GM18505 (cell line): ENCODE data around the gene ALX3.

Experiments
- ATAC-seq: cut with Tn5 transposase; IDR thresholded peaks from one replicate; pipeline ENCODE4 v1.9.1; 2021; ENCODE audit not compliant: unreplicated experiment
- POLR2A ChIP-seq: IDR thresholded peaks from 4 replicates; pipeline ENCODE4 v1.6.1; 2011; ENCODE audit warnings: borderline replicate concordance; ENCODE audit not compliant: insufficient read depth, insufficient read length; ENCODE audit errors: extremely low read depth

ALX3 gene

DNA sequence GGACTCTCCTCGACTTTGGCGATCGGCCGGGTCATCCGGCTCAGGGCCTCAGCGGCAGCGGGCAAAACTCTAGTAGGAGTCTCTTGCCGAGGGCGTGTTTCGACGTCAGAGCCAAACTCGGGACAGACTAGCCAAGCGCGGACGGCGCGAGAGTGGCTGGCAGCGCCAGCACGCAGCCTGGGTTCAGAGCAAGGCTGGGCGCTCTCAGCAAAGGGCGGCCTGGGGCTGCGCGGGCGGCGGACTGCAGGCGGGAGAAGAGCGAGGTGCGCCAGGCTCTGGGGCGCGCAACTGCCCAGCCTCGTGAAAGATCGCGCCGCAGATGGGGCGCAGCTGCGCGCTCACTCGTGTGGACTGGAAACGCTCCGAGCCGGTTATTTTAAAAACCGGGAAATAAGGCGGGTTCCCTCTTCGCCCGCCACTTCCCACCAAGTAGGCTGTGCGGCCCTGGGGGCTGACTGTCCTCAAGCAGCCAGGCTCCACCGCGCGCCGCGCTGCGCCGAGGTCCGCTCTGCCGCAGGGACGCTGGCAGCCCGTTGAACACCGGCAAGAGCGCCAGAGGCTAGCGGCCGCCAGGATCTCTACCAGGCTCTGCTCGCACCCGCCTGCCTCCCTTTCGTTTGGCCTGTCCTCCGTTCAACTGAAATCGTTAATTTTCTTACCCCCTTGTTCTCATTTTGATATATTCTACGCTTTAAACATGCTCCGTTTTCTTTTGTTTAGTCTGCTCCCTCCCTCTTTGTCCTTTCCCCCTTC lies 2.4 kb downstream of the ALX3 start:
- no peak for TF ChIP-seq POLR2A

DNA sequence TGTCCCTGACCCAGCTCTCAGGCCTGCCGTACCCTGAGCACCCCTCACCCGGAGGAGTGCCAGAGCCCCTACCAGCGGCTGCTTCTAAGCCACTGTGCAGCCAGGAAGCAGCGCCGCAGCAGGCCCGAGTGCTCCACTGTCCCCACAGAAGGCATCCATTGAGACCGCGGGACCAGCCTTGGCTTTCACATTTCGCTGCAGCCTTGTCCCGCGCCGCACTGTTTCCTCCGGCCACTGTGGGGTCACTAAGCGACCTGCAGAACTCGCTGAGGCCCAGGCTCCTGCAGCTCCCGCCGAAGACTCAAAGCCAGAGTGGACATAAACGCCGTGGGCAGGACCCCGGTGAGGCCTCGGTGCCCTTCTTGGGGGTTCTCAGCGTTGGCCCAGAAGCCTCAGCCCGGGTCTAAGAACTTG lies 3.0 kb downstream of the ALX3 start:
- no peak for TF ChIP-seq POLR2A
- ATAC-seq, result no peak

More for the DNA sequence above, 2.4 kb downstream of the ALX3 start:
- ATAC-seq, result no peak

GRCh38 chr1:110065841-110066240 lies 4.6 kb downstream of the ALX3 start:
- no peak for TF ChIP-seq POLR2A
- ATAC-seq, result no peak

DNA sequence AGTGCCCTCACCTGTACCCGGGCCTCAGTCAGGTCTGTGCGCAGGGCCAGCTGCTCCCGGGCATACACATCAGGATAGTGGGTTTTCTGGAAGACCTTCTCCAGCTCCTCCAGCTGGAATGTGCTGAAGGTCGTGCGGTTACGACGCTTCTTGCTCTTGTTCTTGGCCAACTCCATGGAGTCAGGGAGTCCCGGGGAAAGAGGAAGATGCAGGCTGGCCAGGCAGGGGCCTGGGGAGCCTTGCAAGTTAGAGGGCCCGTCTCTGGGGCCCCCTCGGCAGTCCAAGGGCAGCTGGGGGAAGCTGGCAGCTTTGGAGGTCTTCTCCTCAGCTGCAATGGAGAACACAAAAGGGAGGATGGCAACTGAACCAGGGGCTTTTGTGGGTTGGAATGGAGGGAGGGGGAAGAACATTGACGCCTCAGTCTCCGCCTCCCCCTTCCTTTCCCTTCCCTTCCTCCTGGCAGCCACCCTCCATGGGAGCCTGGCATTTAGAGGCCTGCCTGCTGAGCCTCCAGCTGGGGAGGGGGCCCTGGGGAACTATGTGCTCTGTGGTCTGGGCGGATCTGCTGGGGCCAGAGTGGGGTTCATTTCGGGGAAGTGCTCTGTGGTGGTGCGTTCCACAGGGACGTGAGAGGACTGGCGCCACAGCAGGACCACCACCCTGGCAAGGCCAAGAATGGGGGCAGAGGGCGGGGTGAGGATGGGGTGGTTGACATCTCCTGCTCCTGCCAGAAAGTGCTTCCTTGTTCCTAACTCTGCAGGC lies 5.7 kb downstream of the ALX3 start:
- TF ChIP-seq POLR2A, result no peak
- ATAC-seq, result no peak

DNA sequence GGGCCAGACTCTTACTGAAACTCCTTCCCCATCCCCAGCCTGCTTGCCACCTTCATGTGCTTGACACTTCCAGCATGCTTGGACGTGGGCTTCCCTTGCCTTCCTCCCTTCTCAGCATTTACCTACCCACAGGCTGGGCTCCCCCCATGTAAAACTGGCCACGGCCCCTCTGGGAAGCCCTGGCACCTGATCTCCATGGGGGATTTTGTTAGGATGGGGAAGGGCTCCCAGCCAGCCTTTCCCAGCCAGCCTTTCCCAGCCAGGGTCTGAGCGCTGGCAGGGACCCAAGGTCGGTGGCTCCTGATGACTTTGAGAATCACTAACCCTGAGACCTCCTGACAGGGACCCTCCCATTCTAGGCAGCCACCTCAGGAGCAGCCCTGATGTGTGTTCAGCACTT lies 6.7 kb downstream of the ALX3 start:
- TF ChIP-seq POLR2A, result no peak
- no peak for ATAC-seq

DNA sequence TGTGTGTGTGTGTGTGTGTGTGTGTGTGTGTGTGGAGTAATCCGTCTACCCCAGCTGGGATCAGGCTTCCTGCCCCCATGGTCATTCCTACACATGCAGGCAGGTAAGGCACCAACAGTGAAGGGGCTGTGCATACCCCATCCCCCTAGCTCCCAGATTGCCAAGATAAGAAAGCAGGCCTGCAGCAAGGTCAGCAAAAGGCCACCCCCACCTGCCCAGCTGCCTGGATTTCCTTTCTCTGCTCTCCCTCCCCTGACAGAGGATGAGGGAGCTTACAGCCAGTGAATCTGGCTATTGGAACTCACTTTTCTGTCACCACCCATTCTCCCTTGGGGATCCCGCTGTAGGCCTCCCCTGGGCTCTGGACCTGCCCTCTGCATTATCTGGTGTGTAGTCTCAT lies 7.9 kb downstream of the ALX3 start:
- no peak for TF ChIP-seq POLR2A
- no peak for ATAC-seq

DNA sequence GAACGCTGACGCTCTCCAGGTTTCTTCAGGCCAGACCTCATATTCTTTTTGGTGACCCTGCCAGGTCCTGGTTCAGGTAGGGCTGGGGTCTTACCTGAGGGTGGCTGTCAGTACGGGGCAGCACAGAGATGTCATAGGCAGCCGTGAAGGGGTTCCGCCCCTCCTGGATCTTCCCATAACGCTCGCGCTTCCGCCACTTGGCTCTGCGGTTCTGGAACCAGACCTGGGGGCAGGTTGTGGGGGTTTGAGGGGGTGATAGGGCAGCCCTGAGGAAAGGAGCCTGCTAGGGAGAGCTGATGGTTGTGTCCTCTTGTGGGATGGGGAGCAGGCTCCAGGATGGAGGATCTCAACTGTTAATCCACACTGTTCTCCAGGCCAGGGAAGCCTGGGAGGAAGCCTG lies 9.1 kb downstream of the ALX3 start:
- no peak for TF ChIP-seq POLR2A
- ATAC-seq, result no peak

GRCh38 chr1:110060662-110061060 lies 9.8 kb downstream of the ALX3 start:
- ATAC-seq, result no peak
- TF ChIP-seq POLR2A, result no peak

GRCh38 chr1:110060034-110060661 lies 10.3 kb downstream of the ALX3 start:
- peak; percentile 15 for TF ChIP-seq POLR2A
- no peak for ATAC-seq

GRCh38 chr1:110059133-110059863 lies 11.2 kb downstream of the ALX3 start:
- ATAC-seq, result no peak
- TF ChIP-seq POLR2A, result no peak

- TF ChIP-seq POLR2A, result no peak
- no peak for ATAC-seq
These were observed 11.9 kb downstream of the ALX3 start for GRCh38 chr1:110058591-110058990.

GRCh38 chr1:110057963-110058518 lies 12.4 kb downstream of the ALX3 start:
- ATAC-seq, result no peak
- no peak for TF ChIP-seq POLR2A

- no peak for ATAC-seq
- TF ChIP-seq POLR2A, result no peak
These were observed 13.7 kb downstream of the ALX3 start for GRCh38 chr1:110056776-110057175.
